ENCODE data around the gene UGDH.
"Not testable (repeated sequence)": the region's sequence is repeated elsewhere in the genome, so short reads cannot be mapped to it uniquely, and the experiment has no call there.

DNA sequence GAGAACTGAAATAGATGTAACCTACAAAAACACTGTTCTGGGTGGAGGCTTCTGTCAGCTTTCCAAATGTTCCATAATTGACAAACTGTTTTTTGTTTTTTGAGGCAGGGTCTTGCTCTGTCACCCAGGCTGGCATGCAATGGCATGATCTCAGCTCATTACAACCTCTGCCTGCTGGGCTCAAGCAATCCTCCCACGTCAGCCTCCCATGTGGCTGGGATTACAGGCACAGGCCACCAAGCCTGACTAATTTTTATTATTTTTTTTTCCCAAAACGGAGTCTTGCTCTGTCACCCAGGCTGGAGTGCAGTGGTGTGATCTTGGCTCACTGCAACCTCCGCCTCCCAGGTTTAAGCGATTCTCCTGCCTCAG lies 24.6 kb downstream of the UGDH start:
- TF ChIP-seq RNF2 (IDR thresholded peaks at IDR 0.05; ENCODE audit: borderline replicate concordance, low read depth); POLR2A (IDR thresholded peaks at IDR 0.05; ENCODE audit: low read length); RFX5 (IDR thresholded peaks at IDR 0.05); EHMT2 (IDR thresholded peaks at IDR 0.05; ENCODE audit: low read depth); FOXS1 (CRISPR knock-in tag; IDR thresholded peaks at IDR 0.05); RAD21 (conservative IDR thresholded peaks at IDR 0.05 in 1 of 2, IDR thresholded peaks at IDR 0.05 in 1 of 2); HDAC2 (IDR thresholded peaks at IDR 0.05); KDM5A (IDR thresholded peaks at IDR 0.05); MAZ (IDR thresholded peaks at IDR 0.05; ENCODE audit: borderline replicate concordance, low read depth, low read length): not testable (repeated sequence)
- TF ChIP-seq, protein P1, sequence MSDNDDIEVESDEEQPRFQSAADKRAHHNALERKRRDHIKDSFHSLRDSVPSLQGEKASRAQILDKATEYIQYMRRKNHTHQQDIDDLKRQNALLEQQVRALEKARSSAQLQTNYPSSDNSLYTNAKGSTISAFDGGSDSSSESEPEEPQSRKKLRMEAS (IDR thresholded peaks at IDR 0.05), result not testable (repeated sequence)
- TF ChIP-seq, protein P2, sequence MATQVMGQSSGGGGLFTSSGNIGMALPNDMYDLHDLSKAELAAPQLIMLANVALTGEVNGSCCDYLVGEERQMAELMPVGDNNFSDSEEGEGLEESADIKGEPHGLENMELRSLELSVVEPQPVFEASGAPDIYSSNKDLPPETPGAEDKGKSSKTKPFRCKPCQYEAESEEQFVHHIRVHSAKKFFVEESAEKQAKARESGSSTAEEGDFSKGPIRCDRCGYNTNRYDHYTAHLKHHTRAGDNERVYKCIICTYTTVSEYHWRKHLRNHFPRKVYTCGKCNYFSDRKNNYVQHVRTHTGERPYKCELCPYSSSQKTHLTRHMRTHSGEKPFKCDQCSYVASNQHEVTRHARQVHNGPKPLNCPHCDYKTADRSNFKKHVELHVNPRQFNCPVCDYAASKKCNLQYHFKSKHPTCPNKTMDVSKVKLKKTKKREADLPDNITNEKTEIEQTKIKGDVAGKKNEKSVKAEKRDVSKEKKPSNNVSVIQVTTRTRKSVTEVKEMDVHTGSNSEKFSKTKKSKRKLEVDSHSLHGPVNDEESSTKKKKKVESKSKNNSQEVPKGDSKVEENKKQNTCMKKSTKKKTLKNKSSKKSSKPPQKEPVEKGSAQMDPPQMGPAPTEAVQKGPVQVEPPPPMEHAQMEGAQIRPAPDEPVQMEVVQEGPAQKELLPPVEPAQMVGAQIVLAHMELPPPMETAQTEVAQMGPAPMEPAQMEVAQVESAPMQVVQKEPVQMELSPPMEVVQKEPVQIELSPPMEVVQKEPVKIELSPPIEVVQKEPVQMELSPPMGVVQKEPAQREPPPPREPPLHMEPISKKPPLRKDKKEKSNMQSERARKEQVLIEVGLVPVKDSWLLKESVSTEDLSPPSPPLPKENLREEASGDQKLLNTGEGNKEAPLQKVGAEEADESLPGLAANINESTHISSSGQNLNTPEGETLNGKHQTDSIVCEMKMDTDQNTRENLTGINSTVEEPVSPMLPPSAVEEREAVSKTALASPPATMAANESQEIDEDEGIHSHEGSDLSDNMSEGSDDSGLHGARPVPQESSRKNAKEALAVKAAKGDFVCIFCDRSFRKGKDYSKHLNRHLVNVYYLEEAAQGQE (IDR thresholded peaks at IDR 0.05), result not testable (repeated sequence)
- TF ChIP-seq, protein P3, sequence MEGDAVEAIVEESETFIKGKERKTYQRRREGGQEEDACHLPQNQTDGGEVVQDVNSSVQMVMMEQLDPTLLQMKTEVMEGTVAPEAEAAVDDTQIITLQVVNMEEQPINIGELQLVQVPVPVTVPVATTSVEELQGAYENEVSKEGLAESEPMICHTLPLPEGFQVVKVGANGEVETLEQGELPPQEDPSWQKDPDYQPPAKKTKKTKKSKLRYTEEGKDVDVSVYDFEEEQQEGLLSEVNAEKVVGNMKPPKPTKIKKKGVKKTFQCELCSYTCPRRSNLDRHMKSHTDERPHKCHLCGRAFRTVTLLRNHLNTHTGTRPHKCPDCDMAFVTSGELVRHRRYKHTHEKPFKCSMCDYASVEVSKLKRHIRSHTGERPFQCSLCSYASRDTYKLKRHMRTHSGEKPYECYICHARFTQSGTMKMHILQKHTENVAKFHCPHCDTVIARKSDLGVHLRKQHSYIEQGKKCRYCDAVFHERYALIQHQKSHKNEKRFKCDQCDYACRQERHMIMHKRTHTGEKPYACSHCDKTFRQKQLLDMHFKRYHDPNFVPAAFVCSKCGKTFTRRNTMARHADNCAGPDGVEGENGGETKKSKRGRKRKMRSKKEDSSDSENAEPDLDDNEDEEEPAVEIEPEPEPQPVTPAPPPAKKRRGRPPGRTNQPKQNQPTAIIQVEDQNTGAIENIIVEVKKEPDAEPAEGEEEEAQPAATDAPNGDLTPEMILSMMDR (IDR thresholded peaks at IDR 0.05), result not testable (repeated sequence)
